ENCODE measurements around the gene HJURP. TPM values are rescaled to one million over a fixed set of nuclear protein-coding genes. Genes with fewer than 3 reads are reported as not detected.

The HJURP gene
- polyA plus RNA-seq, 2 of the 4 experiments (the other 2 are of a cell fraction), result 103 to 111 TPM

DNA sequence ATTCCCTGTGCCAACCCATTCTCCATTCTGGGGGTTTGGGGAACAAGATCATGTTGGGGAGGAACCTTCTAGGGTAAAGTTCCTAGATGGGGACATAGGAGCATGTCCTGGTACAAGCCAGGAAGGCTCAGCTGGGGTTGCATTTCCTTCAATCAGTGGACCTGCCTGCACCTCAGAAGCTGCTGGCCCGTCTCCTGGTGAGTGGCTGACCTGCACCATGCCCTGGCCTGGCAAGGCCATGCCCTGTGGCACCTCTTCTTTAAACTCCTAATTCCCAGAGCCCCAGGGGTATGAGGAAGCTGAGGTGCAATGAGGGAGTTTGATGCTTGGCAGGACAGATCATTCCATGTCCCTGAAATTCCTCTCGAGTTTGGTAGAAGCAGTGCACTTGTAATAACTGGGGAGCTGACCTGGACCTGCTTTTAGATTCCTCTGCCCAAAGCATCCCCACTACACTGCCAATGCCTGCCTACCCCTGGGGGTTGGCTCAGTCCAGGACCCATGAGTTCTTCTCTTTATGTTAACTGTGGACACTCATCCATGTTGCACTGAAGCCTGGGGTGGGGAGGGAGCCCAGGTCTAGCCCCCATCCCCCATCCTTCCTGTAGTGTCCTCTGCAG is 50.9 kb downstream of the HJURP start:
- FAIRE-seq, result no peak
- 72% methylated on average over 2 of the region's 2 CpGs for WGBS (ENCODE audit: missing lambda C conversion rate)
- no peak for DNase-seq (ENCODE audit: low read depth in 1 of 2, low spot score in 1 of 2)
- Histone ChIP-seq H3K27ac (peak overlapping the region in 1 of 2 experiments; percentile 65; a peak in 3 of 6 replicates), H3K9me3 (no peaks in the 10 kb centered on the region), H3K4me2 (no peak overlapping the region), H3K4me1 (peaks cover 8% of the 10 kb centered on the region), H3K4me3 (no peak overlapping the region)
- TF ChIP-seq ZSCAN20 (CRISPR knock-in tag; IDR thresholded peaks at IDR 0.05) (no peak), CHD2 (IDR thresholded peaks at IDR 0.05; ENCODE audit: low read length, partially characterized antibody) (no peak), TFCP2L1 (CRISPR knock-in tag; IDR thresholded peaks at IDR 0.05) (no peak)
- TF ChIP-seq, protein P1, sequence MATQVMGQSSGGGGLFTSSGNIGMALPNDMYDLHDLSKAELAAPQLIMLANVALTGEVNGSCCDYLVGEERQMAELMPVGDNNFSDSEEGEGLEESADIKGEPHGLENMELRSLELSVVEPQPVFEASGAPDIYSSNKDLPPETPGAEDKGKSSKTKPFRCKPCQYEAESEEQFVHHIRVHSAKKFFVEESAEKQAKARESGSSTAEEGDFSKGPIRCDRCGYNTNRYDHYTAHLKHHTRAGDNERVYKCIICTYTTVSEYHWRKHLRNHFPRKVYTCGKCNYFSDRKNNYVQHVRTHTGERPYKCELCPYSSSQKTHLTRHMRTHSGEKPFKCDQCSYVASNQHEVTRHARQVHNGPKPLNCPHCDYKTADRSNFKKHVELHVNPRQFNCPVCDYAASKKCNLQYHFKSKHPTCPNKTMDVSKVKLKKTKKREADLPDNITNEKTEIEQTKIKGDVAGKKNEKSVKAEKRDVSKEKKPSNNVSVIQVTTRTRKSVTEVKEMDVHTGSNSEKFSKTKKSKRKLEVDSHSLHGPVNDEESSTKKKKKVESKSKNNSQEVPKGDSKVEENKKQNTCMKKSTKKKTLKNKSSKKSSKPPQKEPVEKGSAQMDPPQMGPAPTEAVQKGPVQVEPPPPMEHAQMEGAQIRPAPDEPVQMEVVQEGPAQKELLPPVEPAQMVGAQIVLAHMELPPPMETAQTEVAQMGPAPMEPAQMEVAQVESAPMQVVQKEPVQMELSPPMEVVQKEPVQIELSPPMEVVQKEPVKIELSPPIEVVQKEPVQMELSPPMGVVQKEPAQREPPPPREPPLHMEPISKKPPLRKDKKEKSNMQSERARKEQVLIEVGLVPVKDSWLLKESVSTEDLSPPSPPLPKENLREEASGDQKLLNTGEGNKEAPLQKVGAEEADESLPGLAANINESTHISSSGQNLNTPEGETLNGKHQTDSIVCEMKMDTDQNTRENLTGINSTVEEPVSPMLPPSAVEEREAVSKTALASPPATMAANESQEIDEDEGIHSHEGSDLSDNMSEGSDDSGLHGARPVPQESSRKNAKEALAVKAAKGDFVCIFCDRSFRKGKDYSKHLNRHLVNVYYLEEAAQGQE (IDR thresholded peaks at IDR 0.05), result no peak
- ATAC-seq, result no peak
- POLR2A ChIA-PET, result no interaction called here
- CTCF ChIA-PET, result interaction anchor here (1.3 kb wide), 1 partner anchor 8 kb away, joined by 4 read pairs; no protein-coding TSS in a partner anchor

DNA sequence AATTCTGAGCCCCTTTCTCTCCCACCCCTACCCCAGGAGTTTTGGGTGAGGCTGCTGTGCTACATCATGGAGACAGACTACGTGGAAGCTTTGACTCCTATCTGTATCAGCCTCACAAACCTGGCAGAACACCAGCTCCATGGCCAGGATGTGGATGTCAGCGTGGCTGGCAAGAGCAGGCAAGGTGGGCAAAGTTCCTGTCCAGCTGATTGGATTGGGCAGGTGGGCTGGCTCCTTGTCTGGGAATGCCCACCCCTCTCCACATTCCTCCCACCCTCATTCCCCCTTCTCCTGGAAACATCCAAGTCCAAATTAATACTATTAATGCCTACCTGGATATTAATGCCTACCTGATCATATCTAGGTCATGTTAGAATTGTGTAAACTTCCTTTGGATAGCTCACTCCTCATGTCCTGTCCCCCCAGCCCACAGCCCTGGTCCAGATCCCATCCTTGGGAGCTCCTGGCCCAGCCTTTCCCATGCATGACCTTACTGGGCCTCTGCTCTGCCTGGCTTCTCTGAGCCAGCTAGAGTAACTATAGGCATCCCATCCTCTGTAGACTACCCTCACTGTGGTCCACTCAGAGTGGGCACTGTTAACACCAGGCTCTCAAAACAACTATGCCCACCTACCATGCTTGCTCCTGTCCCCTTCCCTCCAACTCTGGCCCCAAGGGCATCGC is 52.1 kb downstream of the HJURP start:
- H3K4me2 ChIP-seq, result no peak overlapping the region
- peak overlapping the region; percentile 18 to 65; a peak in 3 of 6 replicates for H3K27ac ChIP-seq
- H3K4me1 ChIP-seq, result peaks cover 8% of the 10 kb centered on the region
- no peak for DNase-seq (ENCODE audit: low read depth in 1 of 2, low spot score in 1 of 2)
- H3K9me3 ChIP-seq, result no peaks in the 10 kb centered on the region
- ChIA-PET CTCF (interaction anchor here (0.9 kb wide), 1 partner anchor 30 kb away, joined by 3 read pairs; no protein-coding TSS in a partner anchor), POLR2A (no interaction called here)
- no peak for TF ChIP-seq RAD21 (conservative IDR thresholded peaks at IDR 0.05 in 1 of 2, IDR thresholded peaks at IDR 0.05 in 1 of 2)
- no peak for TF ChIP-seq PHF8 (IDR thresholded peaks at IDR 0.05; ENCODE audit: borderline replicate concordance, low read depth)
- TF ChIP-seq ZSCAN20 (CRISPR knock-in tag; IDR thresholded peaks at IDR 0.05), result no peak
- TF ChIP-seq, protein P2, sequence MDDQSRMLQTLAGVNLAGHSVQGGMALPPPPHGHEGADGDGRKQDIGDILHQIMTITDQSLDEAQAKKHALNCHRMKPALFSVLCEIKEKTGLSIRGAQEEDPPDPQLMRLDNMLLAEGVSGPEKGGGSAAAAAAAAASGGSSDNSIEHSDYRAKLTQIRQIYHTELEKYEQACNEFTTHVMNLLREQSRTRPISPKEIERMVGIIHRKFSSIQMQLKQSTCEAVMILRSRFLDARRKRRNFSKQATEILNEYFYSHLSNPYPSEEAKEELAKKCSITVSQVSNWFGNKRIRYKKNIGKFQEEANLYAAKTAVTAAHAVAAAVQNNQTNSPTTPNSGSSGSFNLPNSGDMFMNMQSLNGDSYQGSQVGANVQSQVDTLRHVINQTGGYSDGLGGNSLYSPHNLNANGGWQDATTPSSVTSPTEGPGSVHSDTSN (IDR thresholded peaks at IDR 0.05), result no peak
- TF ChIP-seq TFCP2L1 (CRISPR knock-in tag; IDR thresholded peaks at IDR 0.05), result no peak
- TF ChIP-seq RNF2 (IDR thresholded peaks at IDR 0.05; ENCODE audit: borderline replicate concordance, low read depth), result no peak
- no peak for TF ChIP-seq RFX5 (IDR thresholded peaks at IDR 0.05)
- no peak for TF ChIP-seq HOXB5 (CRISPR knock-in tag; IDR thresholded peaks at IDR 0.05)
- no peak for TF ChIP-seq TP53 (CRISPR knock-in tag; IDR thresholded peaks at IDR 0.05)
- no peak for TF ChIP-seq HOXA7 (CRISPR knock-in tag; IDR thresholded peaks at IDR 0.05)
- no peak for TF ChIP-seq KDM1A (IDR thresholded peaks at IDR 0.05; ENCODE audit: low read depth)
- TF ChIP-seq NPAS2 (CRISPR knock-in tag; IDR thresholded peaks at IDR 0.05; ENCODE audit: borderline replicate concordance), result no peak
- TF ChIP-seq FOSL2 (IDR thresholded peaks at IDR 0.05), result no peak
- TF ChIP-seq FOSL2 (CRISPR knock-in tag; IDR thresholded peaks at IDR 0.05), result no peak
- no peak for TF ChIP-seq CEBPB (IDR thresholded peaks at IDR 0.05)
- no peak for TF ChIP-seq ZNF302 (CRISPR knock-in tag; IDR thresholded peaks at IDR 0.05)
- TF ChIP-seq JUN (IDR thresholded peaks at IDR 0.05), result no peak
- no peak for TF ChIP-seq CBX2 (IDR thresholded peaks at IDR 0.05; ENCODE audit: borderline replicate concordance, low read depth)
- H3K4me3 ChIP-seq, result no peak overlapping the region
- 100% methylated on average over 2 of the region's 3 CpGs for WGBS (ENCODE audit: missing lambda C conversion rate)
- ATAC-seq, result no peak
- no peak for FAIRE-seq
